Mesenteric fat pad (tissue), 1 donor: ENCODE results near the gene IRGC. TPM values are rescaled to one million over a fixed set of nuclear protein-coding genes. Genes with fewer than 3 reads are reported as not detected.

Experiments
- DNase-seq: peaks from one replicate; pipeline ENCODE4 v3.0.0-alpha.2; 2020; ENCODE audit warnings: low spot score
- total RNA-seq: library from RNA; stranded (reverse); fragmentation: NEBNext Ultra II Directional; extraction: Animal tissue kit (Norgen Biotek cat#: 25700); gene quantifications from one replicate; pipeline ENCODE4 v1.2.1, GENCODE V29; 2021
- donor health status: DM: yes; HTN: yes; CAD: no.

IRGC gene
- total RNA-seq, 1 donor from 2014 or later = not detected

DNA sequence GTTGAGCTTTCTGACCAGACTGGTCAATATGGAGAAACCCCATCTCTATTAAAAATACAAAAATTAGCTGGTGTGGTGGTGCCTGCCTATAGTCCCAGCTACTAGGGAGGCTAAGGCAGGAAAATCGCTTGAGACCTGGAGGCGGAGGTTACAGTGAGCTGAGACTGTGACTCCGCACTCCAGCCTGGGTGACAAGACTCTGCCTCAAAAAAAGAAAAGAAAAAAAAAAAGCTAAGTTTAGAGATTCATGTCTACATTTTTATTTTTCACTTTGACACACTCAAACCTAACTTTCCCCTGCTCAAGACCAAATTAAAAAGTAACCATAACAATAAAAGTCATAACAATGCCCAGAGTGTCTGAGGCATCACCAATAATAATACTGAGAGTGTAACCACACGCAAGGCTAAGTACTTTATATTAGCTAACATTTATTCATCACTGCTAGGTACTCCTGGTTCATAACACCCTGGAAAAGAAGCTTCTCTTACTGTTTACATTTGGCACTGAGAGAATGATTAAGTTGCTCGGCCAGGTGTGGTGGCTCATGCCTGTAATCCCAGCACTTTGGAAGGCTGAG is 5.7 kb downstream of the IRGC start:
- DNase-seq = no peak

DNA sequence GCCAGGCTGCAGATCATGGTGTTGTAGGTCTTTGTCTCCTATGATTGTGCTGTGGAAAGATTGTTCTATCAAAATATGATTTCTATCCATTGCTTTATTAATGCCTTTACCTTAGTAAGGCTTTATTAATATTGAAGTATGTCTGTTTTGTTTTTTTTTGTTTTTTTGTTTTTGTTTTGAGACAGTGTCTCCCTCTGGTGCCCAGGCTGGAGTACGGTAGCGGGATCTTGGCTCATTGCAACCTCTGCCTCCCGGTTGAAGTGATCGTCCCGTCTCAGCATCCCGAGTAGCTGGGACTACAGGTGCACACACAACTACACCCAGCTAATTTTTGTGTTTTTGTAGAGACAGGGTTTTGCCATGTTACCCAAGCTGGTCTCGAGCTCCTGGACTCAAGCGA is 7.7 kb downstream of the IRGC start:
- DNase-seq = no peak

DNA sequence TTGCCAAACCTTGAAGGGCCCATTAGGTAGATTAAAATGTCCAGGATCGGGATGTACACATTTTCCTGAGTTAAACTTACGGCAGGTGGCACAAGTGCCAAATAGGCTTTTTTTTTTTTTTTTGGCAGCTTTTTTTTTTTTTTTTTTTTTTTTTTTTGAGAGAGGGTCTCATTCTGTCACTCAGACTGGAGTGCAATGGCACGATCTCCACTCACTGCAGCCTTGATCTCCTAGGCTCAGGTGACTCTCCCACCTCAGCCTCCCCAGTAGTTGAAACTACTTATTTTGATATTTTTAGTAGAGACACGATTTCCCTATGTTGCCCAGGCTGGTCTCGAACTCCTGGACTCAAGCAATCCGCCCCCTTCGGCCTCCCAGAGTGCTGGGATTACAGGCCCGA is 9.0 kb downstream of the IRGC start:
- DNase-seq = no peak

DNA sequence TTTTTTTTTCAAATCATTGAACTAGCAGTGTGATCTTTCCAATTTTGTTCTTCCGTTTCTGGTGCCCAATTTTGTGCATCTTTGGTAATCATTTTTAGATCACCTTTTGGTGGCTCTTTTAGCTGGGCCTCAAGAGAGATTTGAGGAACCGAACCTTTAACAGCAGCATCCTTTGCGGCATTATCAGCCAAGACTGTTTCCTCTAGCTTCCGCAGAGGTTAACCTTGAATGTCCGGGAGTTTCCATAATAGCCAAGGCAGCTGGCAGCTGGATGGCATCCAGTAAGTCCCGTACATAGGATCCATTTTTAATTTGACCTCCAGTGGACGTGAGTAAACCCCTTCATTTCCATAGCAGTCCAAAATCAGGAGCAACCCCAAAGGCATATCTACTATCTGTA is 9.6 kb downstream of the IRGC start:
- no peak for DNase-seq

DNA sequence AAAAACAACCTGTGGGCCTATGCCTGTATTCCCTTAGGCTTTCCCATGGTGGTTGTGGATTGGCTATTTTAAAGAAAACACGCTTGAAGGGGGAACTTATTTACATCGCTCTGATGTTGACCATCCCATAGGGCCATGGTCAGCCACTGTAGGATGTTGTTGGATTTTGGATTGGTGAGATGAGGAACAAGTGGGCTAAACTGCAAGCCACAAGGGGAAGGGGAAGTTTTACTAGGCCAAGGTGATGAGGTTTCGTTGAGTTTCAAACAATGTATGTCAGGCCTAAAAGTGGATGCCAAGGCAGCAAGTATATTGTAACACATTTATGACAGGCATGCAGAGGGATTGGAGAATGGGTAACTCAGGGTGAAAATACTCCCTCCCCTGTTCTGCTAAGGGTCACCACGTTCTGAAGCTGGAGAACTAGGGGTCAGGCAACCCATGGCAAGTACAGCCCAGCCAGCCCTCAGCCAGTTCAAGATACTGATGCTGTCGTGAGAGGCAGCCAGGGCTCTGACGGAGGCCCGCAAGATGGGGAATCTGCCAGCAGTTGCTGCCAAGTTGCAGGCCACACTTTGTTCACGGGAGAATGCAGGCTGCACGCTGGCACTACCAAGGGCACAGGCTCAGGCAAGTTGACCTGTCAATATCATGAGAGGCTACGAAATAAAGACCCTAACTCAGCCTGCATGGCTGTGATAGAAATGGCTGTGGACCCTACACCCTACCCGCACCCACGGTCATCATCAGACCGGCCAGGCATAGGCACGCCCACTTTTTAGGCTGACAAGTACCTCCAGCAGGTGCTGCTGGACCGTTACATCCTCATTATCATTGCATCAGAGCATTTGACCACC is 11.1 kb downstream of the IRGC start:
- no peak for DNase-seq

DNA sequence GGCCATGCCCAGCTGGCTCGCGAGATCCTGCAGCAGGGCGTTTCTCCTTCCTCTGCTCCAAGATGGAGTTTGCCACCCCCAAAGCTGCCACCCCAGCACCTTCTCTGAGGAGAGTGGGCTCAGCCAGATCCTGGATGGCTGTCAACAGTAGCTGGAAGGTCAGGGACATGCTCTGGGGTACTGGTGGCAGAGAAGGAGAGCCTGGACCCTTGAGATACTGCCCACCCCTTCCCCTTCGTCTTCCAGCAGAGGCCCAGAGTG is 11.6 kb downstream of the IRGC start:
- DNase-seq = no peak

DNA sequence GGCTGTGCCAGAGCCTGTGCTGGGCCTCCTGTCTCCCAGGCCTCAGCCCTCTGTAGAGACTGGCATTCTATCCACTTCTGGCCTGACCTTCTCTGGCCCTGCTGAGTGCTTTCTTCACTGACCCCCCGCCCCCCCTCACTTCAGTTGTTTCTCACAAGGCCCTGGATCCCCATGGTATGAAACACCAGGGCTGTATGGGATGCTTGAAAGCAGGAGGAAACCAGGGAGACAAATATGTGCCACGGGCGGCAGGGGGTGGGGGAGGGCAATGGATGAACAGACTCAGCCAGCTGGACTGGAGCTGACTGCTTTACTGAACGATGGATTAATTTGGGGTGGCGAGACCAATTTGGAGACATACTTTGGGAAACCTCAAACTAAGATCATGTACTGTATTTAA is 14.0 kb downstream of the IRGC start:
- DNase-seq = no peak

DNA sequence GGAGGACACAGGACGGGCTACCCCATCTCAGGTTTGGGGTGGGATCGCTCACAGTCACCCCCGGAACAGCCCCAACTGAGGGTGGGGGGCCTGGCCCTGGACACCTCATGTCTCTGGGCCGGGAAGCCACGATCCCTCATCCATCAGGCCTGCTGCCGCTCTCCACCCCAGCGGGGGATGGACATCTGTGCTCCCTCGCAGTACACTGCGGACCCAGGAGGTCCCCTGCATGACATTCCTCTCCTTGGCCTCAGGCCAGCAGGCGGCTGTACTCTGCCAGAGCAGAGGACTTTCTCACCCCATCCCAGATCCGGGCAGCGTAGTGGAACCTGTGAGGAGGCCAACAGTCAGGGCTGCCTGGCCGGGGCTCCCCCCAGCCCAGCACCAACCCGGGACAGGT is 15.5 kb downstream of the IRGC start:
- no peak for DNase-seq

DNA sequence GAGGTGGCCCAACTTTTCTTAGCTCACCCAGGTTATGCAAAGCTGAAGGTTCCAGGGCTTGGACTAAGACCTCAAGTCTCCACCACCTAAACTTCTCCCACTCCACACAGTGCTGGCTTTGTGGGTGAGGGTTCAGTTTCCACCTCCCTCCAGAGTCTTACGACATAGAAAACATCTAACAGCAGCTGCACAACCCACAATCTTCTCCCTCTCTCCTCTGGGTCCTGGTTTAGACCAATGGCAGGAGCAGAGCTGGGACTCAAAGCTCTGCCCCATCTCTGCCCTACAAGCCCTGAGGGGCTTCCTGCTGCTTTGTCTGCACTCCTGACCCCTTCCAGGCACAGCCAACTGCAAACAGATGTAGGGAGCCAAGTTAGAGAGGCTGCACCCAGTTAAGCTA is 16.0 kb downstream of the IRGC start:
- no peak for DNase-seq

DNA sequence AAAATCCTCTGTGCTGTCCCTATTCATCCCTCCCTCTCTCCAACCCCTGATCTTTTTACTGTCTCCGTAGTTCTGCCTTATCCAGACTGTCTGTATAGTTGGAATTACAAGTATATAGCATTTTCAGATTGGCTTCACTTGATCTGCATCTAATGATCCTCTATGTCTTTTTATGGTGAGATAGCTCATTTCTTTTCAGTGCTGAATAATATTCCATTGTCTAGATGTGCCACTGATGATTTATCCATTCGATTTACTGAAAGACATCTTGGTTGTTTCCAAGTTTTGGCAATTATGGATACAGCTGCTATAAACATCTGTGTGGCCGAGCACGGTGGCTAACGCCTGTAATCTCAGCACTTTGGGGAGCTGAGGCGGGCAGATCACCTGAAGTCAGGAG is 19.1 kb downstream of the IRGC start:
- DNase-seq = no peak

DNA sequence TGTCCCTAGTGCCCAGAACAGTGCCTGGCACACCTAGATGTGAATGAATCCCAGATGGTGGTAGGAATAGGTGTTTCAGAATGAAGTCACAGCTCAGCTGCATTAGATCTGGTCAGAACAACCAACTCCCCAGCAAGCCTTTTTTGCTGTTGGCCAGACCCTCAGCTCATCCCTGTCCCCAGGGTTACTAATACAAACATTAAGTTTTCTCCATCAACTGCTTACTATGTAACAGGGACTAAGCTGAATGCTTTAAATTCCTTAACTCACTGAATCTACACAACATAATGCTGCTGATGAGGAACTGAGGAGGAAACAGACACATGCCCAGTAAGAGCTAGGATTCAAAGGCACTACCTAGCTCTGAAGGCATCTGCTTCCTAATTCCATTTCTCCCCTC is 20.1 kb downstream of the IRGC start:
- DNase-seq = no peak

DNA sequence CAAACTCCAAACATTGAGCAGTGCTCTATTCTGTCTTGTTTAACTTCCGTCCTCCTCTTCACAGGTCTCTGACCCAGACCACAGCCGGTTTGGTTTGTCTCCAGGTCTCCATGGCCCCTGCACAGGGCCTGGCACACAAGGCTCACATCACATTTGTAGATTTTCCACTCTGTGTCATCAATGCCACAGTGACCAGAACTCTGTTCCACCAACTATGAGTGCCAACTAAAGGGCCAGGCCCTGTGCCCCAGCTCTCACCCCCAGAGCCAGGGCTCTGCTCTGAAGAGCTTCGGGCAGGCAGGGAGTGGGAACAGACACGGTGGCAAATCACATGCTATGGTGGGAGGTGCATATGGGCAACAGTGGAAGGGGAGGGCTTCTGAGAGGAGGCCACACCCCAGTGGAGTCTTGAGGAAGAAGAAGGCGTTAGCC is 22.9 kb downstream of the IRGC start:
- DNase-seq = no peak

DNA sequence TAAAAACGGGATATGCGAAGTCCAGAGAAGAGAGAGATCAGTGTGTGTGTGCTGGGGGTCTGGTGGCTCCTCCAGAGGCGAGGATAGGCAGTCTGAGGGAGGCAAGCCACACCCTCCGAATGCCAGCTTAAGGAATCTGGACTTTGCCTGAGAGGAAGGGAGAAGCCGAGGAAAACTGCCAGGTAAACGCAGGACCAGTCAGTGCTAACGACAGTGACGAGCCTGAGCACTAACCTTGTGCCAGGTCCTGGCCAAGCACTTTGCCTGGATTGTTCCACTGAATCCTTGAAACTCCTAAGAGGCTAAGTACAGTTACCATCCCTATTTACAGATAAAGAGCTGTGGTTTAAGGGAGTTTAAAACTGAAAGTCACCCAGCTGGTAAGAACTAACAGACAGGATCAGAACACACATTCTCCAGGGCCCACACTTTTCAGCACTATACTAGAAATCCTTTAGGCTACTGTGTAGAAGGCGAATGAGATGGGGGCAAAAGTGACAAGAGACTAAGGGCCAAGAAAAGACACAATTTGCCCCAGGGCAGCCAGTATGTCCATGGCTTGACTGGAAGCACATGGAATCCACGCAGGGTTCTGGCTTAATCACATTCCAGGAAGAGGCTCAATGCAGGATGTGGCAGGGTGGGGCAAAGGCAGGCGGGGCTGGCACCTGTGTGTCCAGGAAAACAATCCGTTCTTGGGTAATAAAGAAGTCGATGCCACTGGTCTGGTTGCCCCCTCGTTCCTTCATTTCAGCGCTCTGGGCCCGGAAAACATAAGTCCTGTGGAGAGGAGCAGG is 23.8 kb downstream of the IRGC start:
- no peak for DNase-seq

DNA sequence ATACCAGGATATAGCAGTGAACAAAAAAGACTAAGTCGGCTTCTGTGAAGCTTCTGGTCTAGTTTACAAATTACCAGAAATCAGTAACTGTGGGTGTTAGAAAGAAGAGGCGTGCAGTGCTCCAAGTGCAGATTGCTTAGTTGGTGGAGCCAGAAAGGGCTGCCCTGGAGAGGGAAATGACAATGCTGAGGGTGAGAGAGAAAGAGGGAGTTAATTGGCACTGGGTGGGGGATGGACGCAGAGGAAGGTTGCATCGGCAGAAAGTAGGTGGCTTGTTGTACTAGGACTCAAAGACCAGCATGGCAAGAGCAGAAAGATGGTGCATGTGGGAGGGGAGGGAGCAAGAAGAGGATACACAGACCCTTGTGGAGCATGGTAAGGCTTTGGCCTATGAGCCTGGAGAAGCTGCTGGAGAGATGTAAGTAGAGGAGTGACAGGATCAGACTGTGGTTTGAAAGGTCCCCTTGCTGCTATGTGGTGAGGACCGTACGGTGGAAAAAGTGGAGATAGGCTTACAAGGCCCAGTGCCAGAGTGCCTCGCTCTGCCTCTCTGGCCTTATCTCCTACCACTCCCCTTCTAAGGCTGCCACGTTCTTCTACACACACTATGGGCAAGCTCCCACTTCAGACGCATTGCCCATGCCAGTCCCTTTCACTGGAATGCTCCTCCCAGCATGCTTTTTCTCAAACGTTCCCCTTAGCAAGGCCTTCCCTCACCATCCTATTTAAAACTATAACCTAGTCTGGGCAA is 25.4 kb downstream of the IRGC start:
- no peak for DNase-seq

DNA sequence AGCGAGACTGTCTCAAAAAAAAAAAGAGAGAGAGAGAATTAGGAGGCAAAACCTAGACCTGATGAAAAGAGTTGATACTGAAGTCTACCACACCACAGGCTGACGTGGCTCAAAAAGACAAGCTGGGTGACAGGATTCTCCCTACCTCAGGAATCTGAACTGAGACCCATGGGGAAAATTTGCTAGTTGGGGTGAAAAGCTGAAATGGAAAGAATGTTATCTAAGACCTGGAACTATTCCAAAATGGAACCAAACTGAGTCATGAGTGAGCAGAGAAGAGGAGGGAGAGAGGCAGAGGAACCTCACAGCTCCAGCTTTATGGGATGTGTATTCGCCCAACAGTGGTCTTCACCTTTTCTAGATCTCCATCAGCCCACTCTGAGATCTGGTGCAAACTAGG is 27.2 kb downstream of the IRGC start:
- DNase-seq = no peak

DNA sequence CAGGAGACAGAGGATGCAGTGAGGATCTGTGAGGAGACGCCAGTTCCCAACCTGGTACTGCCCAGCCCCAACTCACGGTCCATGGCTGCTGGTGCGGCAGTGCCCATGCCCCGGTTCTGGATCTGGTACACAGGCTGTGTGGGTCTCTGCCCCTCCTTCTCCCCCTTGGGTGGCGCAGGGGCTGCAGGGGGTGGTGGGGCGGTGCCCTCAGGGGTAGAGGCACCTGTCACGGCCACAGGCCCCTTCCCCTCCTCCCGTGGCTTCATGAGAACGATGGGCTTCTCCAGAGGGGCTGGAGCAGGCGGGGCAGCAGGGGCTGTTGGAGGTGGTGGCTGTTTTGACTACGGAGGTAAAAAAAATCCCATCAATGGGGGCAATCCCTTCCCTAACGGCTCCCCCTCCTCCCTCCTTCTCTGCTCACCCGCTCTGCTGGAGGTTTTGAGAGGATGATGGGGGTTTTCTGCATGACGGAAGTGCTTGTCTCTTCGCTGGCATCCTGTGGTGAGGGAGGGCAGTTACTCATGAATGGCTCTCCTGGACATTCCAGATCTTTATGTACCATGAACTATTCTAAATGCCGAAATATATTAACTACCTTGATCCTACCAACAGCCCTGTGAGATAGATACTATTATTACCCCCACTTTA is 31.8 kb downstream of the IRGC start:
- no peak for DNase-seq

DNA sequence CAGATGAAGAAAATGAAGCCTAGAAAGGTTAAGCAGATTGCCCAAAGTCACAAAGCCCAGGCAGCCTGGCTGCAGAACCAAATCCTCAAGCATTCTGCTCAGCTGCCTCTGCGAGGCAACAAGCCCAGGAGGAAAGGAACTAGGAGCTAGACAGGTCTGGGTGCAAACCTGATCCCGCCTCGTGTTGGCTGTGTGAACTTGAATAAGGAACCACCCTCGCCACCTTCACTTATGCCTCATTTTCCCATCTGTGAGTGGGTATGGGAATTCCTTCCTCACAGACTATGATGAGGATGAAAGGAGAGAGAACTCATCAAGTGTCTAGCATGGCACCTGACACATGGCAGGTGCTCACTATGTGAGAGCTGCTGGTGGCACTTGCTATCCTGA is 32.3 kb downstream of the IRGC start:
- no peak for DNase-seq

DNA sequence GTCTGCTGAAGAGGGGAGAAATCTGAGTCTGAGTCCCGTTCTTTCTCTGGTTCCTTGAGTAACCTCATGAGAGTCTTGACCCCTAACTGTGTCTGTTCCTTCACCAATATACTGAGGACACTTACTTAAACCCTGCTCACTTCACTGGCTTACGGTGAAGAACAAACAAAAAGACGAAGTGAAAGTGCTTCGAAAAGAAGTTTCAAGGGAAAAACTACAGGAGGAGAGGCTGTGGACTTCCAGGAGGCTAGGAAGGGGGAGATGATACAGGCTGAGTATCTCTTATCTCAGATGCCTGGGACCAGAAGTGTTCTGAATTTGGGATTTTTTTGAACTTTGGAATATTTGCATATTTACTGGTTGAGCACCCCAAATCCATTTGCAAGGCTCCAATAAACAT is 32.8 kb downstream of the IRGC start:
- no peak for DNase-seq

DNA sequence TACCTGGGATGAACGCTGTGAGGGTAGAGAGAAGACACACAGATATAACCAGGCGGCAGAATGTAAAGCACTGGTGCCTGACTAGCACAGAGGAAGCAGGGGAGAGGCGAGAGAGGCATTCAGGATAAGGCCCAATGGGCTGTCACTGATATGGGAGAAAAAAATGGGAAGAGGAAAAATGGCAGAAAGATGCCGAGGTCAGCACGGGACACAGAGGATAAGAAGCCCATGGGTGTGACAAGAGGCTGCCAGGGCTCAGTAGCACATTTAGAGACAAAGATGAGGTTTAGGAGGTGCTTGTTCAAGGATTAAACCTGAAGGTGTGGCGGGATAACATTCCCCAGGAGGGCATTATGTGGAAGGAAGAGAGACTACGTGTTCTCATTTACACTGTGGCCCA is 33.3 kb downstream of the IRGC start:
- DNase-seq = no peak

DNA sequence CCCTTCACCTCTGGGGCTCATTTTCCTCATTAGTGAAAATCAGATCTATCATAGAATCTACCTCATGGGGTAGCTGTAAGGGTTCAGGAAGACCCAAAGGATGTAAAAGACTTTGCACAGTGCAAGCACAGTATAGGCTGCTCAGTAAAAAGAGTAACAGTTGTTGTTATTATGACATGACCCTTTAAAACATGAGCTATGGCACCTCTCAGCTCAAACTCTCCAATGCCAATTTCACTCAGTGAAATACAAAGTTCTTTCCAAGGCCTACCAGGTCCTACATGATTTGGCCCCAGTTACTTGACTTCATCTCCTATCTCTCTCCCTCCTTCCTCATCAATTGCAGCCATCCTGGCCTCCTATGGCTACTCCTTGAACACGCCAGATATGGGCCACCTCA is 34.0 kb downstream of the IRGC start:
- no peak for DNase-seq

DNA sequence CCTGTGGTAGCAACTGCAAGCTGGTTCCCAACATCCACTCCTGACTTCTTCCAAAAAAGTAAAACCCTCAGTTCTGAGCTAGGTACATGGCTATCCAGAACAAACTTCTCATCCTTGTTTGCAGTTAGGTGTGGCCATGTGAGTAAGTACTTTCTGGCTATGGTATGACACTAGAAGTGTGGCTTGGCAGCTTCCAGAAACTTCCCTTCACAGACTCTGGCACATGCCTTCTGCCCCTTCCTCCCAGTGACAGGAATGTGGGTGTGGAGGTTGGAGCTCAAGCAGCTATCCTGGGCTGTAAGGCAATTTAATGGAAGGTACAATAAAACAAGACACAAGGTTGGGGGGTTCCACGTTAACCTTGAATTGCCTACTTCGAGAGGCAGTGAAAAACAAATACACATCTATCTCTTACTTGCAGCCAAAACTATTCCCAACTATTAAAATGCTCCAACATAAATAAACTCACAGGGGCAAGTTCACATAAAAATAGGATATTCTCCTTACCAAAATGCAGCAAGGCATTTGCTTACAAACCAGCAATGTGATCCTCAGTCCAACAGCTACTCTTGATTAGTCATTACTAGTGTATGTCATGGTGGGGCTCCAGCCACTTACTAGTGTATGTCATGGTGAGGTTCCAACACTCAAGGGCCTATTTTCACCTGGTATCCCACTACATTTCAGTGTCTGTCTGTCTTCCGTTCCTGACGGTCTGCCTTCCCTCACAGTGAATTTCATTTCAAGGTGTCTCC is 35.8 kb downstream of the IRGC start:
- DNase-seq = no peak
